ENCODE results near the gene IMPA2. TPM values are rescaled to one million over a fixed set of nuclear protein-coding genes. Genes with fewer than 3 reads are reported as not detected.

IMPA2 gene
- total and polyA plus RNA-seq, 2 of the 8 experiments (the other 6 are each of a cell fraction or from before 2014, with no cell fraction given) = 102 to 140 TPM

DNA sequence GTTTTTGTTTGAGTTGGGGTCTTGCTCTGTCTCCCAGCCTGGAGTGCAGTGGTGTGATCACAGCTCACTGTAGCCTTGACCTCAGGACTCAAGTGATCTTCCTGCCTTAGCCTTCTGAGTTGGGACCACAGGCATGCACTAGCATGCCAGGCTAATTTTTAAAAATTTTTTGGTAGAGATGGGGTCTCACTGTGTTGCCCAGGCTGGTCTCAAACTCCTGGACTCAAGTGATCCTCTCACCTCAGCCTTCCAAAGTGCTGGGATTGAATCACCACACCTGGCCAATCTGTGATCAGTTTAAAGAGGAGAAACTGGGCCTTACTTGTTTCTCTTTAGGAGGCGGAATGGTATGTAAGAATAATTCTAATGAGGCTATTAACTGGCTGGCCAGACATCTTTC, 49.9 kb downstream of the IMPA2 start (continued):
- no peak for TF ChIP-seq SP2 (IDR thresholded peaks at IDR 0.05; ENCODE audit: low read length)

All from H1 (cell line).